M059J (cell line): Measurements from ENCODE around the gene RAD51D. TPM values are rescaled to one million over a fixed set of nuclear protein-coding genes. Genes with fewer than 3 reads are reported as not detected.

Experiments
- total RNA-seq: library from RNA; depleted of rRNA; stranded (reverse); fragments of >200 nt; shearing (Covaris generic); gene quantifications from 2 replicates; pipeline ENCODE4 v1.2.3, GENCODE V29; 2014; rRNA removed

Gene RAD51D
- total RNA-seq, 1 experiment from 2014 or later = 10.0 TPM

Other genes starting within 250 kb of the RAD51D start
- 1.0 and 1.1 TPM in 2 replicates for gene CCT6B, start 158.4 kb downstream of the RAD51D start, total RNA-seq
- 10.5 and 12.3 TPM in 2 replicates for gene ZNF830, start 158.3 kb downstream of the RAD51D start, total RNA-seq
- gene LIG3, start 139.3 kb downstream of the RAD51D start, total RNA-seq = 18.7 and 33.5 TPM in 2 replicates
- gene RFFL, start 56.2 kb downstream of the RAD51D start, total RNA-seq = 21.3 TPM in 2 replicates
- gene FNDC8, start 1.8 kb upstream of the RAD51D start, total RNA-seq = not detected in 2 replicates
- gene NLE1, start 22.4 kb upstream of the RAD51D start, total RNA-seq = 13.3 and 17.8 TPM in 2 replicates
- 0.05 TPM in 1 of 2 replicates, not detected in the other for gene UNC45B, start 28.0 kb upstream of the RAD51D start, total RNA-seq
- gene SLC35G3, start 74.5 kb upstream of the RAD51D start, total RNA-seq = not detected in 2 replicates
- gene SLFN5, start 123.2 kb upstream of the RAD51D start, total RNA-seq = 52.8 and 79.4 TPM in 2 replicates